Measurements from ENCODE around the gene NCOR1.
A peak's percentile ranks its signal among the peaks of the same experiment; 100 is the strongest.

Gene NCOR1

GRCh38 chr17:16027708-16028584 lies 187.4 kb downstream of the NCOR1 start:
- no peaks in the 10 kb centered on the region for H3K9me3 Mint-ChIP-seq
- DNase-seq: peak; percentile 59
- peak overlapping the region; percentile 98 for H3K27ac Mint-ChIP-seq
- peaks cover 100% of the 10 kb centered on the region for H3K36me3 Mint-ChIP-seq (ENCODE audit: low read depth)
- no peaks in the 10 kb centered on the region for H3K27me3 Mint-ChIP-seq
- peak overlapping the region; percentile 67 for H3K4me3 Mint-ChIP-seq
- H3K4me1 Mint-ChIP-seq (ENCODE audit: low read depth): peaks cover 59% of the 10 kb centered on the region

GRCh38 chr17:16026895-16027294 lies 188.4 kb downstream of the NCOR1 start:
- no peaks in the 10 kb centered on the region for H3K27me3 Mint-ChIP-seq
- peaks cover 100% of the 10 kb centered on the region for H3K36me3 Mint-ChIP-seq (ENCODE audit: low read depth)
- peak overlapping the region; percentile 98 for H3K27ac Mint-ChIP-seq
- peaks cover 65% of the 10 kb centered on the region for H3K4me1 Mint-ChIP-seq (ENCODE audit: low read depth)
- H3K4me3 Mint-ChIP-seq: no peak overlapping the region
- H3K9me3 Mint-ChIP-seq: no peaks in the 10 kb centered on the region
- DNase-seq: no peak

- Mint-ChIP-seq H3K9me3 (no peaks in the 10 kb centered on the region), H3K36me3 (ENCODE audit: low read depth) (peaks cover 99% of the 10 kb centered on the region), H3K4me3 (no peak overlapping the region), H3K4me1 (ENCODE audit: low read depth) (peaks cover 65% of the 10 kb centered on the region), H3K27ac (peak overlapping the region; percentile 71), H3K27me3 (no peaks in the 10 kb centered on the region)
- DNase-seq: no peak
Observed at GRCh38 chr17:16025202-16025601, 190.1 kb downstream of the NCOR1 start.

GRCh38 chr17:16023881-16024280 lies 191.5 kb downstream of the NCOR1 start:
- no peak for DNase-seq
- Mint-ChIP-seq H3K36me3 (ENCODE audit: low read depth) (peaks cover 99% of the 10 kb centered on the region), H3K9me3 (no peaks in the 10 kb centered on the region), H3K4me1 (ENCODE audit: low read depth) (peaks cover 56% of the 10 kb centered on the region), H3K27me3 (no peaks in the 10 kb centered on the region), H3K4me3 (no peak overlapping the region), H3K27ac (no peak overlapping the region)

- H3K9me3 Mint-ChIP-seq: no peaks in the 10 kb centered on the region
- H3K27me3 Mint-ChIP-seq: no peaks in the 10 kb centered on the region
- peak overlapping the region; percentile 72 for H3K27ac Mint-ChIP-seq
- peaks cover 92% of the 10 kb centered on the region for H3K36me3 Mint-ChIP-seq (ENCODE audit: low read depth)
- peaks cover 26% of the 10 kb centered on the region for H3K4me1 Mint-ChIP-seq (ENCODE audit: low read depth)
- no peak for DNase-seq
- H3K4me3 Mint-ChIP-seq: no peak overlapping the region
Observed at GRCh38 chr17:16019347-16019746, 196.0 kb downstream of the NCOR1 start.

GRCh38 chr17:16013943-16014407 lies 201.4 kb downstream of the NCOR1 start:
- Mint-ChIP-seq H3K27ac (no peak overlapping the region), H3K9me3 (no peaks in the 10 kb centered on the region), H3K36me3 (ENCODE audit: low read depth) (peaks cover 88% of the 10 kb centered on the region), H3K4me1 (ENCODE audit: low read depth) (peaks cover 21% of the 10 kb centered on the region), H3K4me3 (no peak overlapping the region), H3K27me3 (no peaks in the 10 kb centered on the region)
- no peak for DNase-seq

- H3K27ac Mint-ChIP-seq: peak overlapping the region; percentile 68
- peaks cover 42% of the 10 kb centered on the region for H3K4me1 Mint-ChIP-seq (ENCODE audit: low read depth)
- no peaks in the 10 kb centered on the region for H3K9me3 Mint-ChIP-seq
- H3K27me3 Mint-ChIP-seq: no peaks in the 10 kb centered on the region
- no peak overlapping the region for H3K4me3 Mint-ChIP-seq
- H3K36me3 Mint-ChIP-seq (ENCODE audit: low read depth): peaks cover 94% of the 10 kb centered on the region
- DNase-seq: no peak
Observed at GRCh38 chr17:16007439-16007838, 207.9 kb downstream of the NCOR1 start.

- H3K4me1 Mint-ChIP-seq (ENCODE audit: low read depth): peaks cover 54% of the 10 kb centered on the region
- no peak for DNase-seq
- H3K36me3 Mint-ChIP-seq (ENCODE audit: low read depth): peaks cover 94% of the 10 kb centered on the region
- H3K9me3 Mint-ChIP-seq: no peaks in the 10 kb centered on the region
- no peak overlapping the region for H3K4me3 Mint-ChIP-seq
- H3K27me3 Mint-ChIP-seq: no peaks in the 10 kb centered on the region
- no peak overlapping the region for H3K27ac Mint-ChIP-seq
Observed at GRCh38 chr17:16005636-16006035, 209.7 kb downstream of the NCOR1 start.

- Mint-ChIP-seq H3K27me3 (no peaks in the 10 kb centered on the region), H3K4me3 (no peak overlapping the region), H3K27ac (peak overlapping the region; percentile 63), H3K9me3 (no peaks in the 10 kb centered on the region), H3K4me1 (ENCODE audit: low read depth) (peaks cover 56% of the 10 kb centered on the region), H3K36me3 (ENCODE audit: low read depth) (peaks cover 91% of the 10 kb centered on the region)
- DNase-seq: no peak
Observed at GRCh38 chr17:16003841-16004240, 211.5 kb downstream of the NCOR1 start.

- Mint-ChIP-seq H3K4me1 (ENCODE audit: low read depth) (peaks cover 53% of the 10 kb centered on the region), H3K27me3 (no peaks in the 10 kb centered on the region), H3K4me3 (no peak overlapping the region), H3K9me3 (no peaks in the 10 kb centered on the region), H3K36me3 (ENCODE audit: low read depth) (peaks cover 81% of the 10 kb centered on the region), H3K27ac (peak overlapping the region; percentile 22)
- DNase-seq: no peak
Observed at GRCh38 chr17:16002708-16003260, 212.6 kb downstream of the NCOR1 start.

- peak overlapping the region; percentile 86 for H3K4me3 Mint-ChIP-seq
- H3K4me1 Mint-ChIP-seq (ENCODE audit: low read depth): peaks cover 42% of the 10 kb centered on the region
- H3K27ac Mint-ChIP-seq: peak overlapping the region; percentile 88
- DNase-seq: no peak
- H3K9me3 Mint-ChIP-seq: no peaks in the 10 kb centered on the region
- peaks cover 73% of the 10 kb centered on the region for H3K36me3 Mint-ChIP-seq (ENCODE audit: low read depth)
- H3K27me3 Mint-ChIP-seq: no peaks in the 10 kb centered on the region
Observed at GRCh38 chr17:16001226-16001897, 214.0 kb downstream of the NCOR1 start.

- Mint-ChIP-seq H3K27ac (peak overlapping the region; percentile 88), H3K4me3 (peak overlapping the region; percentile 86), H3K36me3 (ENCODE audit: low read depth) (peaks cover 65% of the 10 kb centered on the region), H3K27me3 (no peaks in the 10 kb centered on the region), H3K9me3 (no peaks in the 10 kb centered on the region), H3K4me1 (ENCODE audit: low read depth) (peaks cover 40% of the 10 kb centered on the region)
- no peak for DNase-seq
Observed at GRCh38 chr17:15999974-16000827, 215.1 kb downstream of the NCOR1 start.

- peak within 1 kb of the TSS; percentile 86 for H3K4me3 Mint-ChIP-seq
- H3K4me1 Mint-ChIP-seq (ENCODE audit: low read depth): peaks cover 38% of the 10 kb centered on the region
- H3K36me3 Mint-ChIP-seq (ENCODE audit: low read depth): peaks cover 62% of the 10 kb centered on the region
Observed at GRCh38 chr17:15999141-15999973, 216.0 kb downstream of the NCOR1 start, which contains the start of the genes TTC19 and ZSWIM7. Gene TTC19 (plus strand): TSS chr17:15999824. CDS start chr17:15999849, 25 bp downstream. Gene ZSWIM7 (minus strand): TSS chr17:15999704. CDS start chr17:15999594, 110 bp downstream.

More at GRCh38 chr17:15999141-15999973, 216.0 kb downstream of the NCOR1 start, which contains the start of the genes TTC19 and ZSWIM7:
- Mint-ChIP-seq H3K27ac (peak within 1 kb of the TSS; percentile 99), H3K9me3 (no peaks in the 10 kb centered on the region), H3K27me3 (no peaks in the 10 kb centered on the region)
- peak; percentile 97 for DNase-seq

All from activated T-cell treated with anti-CD3 and anti-CD28 coated beads, Interleukin-2, amount 50 U/mL, for 24 hours (primary cell).